Measurements from ENCODE around the gene PPP6R1. TPM values are rescaled to one million over a fixed set of nuclear protein-coding genes. Genes with fewer than 3 reads are reported as not detected.

PPP6R1 gene
- total RNA-seq, 1 experiment from 2014 or later = 96.7 TPM

DNA sequence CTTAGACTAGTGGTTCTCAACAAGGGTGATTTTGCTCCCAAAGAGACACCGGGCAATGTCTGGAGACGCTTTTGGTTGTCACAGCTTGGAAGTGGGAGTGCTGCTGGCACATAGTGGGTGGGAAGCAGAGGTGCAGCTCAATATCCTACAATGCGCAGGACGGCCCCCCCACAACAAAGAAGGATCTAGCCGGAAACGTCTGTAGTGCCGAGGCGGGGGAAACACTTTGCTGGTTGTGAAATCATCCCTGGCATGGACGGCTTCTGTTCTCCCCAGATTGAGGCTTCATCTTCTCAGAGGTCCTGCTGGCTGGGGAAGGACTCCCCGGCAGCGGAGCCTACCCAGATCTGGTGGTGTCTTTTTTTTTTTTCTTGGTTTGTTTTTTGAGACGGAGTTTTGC, 65.3 kb downstream of the PPP6R1 start:
- H3K4me1 ChIP-seq (ENCODE audit: control insufficient read depth in 1 of 2, insufficient read depth in 2 of 2, low read length in 2 of 2) = peaks cover 7 to 17% of the 10 kb centered on the region in 2 experiments
- no peaks in the 10 kb centered on the region for H3K9me2 ChIP-seq (ENCODE audit: insufficient read depth)
- H3K36me3 ChIP-seq (ENCODE audit: control insufficient read depth in 1 of 2, insufficient read depth in 2 of 2, low read length in 2 of 2) = no peaks in the 10 kb centered on the region
- H3K27me3 ChIP-seq (ENCODE audit: insufficient read depth, low read length) = no peaks in the 10 kb centered on the region
- no peak overlapping the region for H3K4me2 ChIP-seq (ENCODE audit: low read length)
- no peak overlapping the region for H3K9ac ChIP-seq (ENCODE audit: low read length)
- ATAC-seq (no peak), DNase-seq (ENCODE audit: low read depth, low spot score) (no peak)
- no peaks in the 10 kb centered on the region for H3K9me3 ChIP-seq (ENCODE audit: control insufficient read depth in 1 of 2, insufficient read depth in 1 of 2, low read depth in 1 of 2, low read length in 2 of 2)
- peaks cover 4% of the 10 kb centered on the region; the same call in 1 of the 2 replicates for H3K79me2 ChIP-seq (ENCODE audit: insufficient read depth, low read length)
- no peak overlapping the region for H3K27ac ChIP-seq (ENCODE audit: low read depth, low read length)
- ChIA-PET POLR2A (no interaction called here), CTCF (no interaction called here), RAD21 (ENCODE audit: low non-redundant PET in 1 of 2, low total read pairs in 2 of 2, uncharacterized antibody in 2 of 2, unreplicated experiment in 2 of 2) (no interaction called here)
- no peaks in the 10 kb centered on the region for H4K20me1 ChIP-seq (ENCODE audit: insufficient read depth)
- TF ChIP-seq ZBTB33 (IDR thresholded peaks at IDR 0.05; ENCODE audit: extremely low read depth, insufficient replicate concordance, low read length) (no peak), ZNF274 (IDR thresholded peaks at IDR 0.05; ENCODE audit: low read depth, low read length) (no peak), TCF7L2 (IDR thresholded peaks at IDR 0.05; ENCODE audit: borderline replicate concordance, extremely low read depth, insufficient read depth, insufficient read length) (no peak), ZFX (IDR thresholded peaks at IDR 0.05) (no peak), JUND (IDR thresholded peaks at IDR 0.05) (no peak)
- intact Hi-C loops (cut with micrococcal nuclease) = no loop called here
- no peak overlapping the region for H3K4me3 ChIP-seq (replicated peaks in 1 of 2; ENCODE audit: low read depth in 1 of 2, low read length in 2 of 2)
- H2AFZ ChIP-seq (ENCODE audit: low read depth, low read length, poor library complexity, severe bottlenecking) = no peak overlapping the region
- BruUV-seq (replicated peaks) = no TSS peak

DNA sequence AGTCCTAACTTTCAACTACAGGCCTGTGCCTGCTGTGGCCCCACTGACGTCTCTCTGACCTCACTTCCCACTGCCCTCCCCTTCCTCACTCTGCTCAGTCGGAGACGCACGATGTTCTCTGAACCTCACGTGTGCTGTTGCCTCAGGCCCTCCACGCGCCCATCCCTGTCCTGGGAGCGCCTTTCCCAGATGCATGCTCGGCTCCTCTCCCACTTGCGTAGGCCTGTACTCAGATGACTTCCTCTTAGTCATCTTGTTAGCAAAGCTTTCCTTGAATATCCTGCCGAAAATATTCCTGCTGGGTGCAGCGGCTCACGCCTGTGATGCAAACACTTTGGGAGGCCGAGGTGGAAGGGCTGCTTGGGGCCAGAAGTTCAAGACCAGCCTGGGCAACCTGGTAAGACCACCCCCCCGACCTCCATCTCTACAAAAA, 69.4 kb downstream of the PPP6R1 start:
- Histone ChIP-seq H3K4me2 (ENCODE audit: low read length) (peak overlapping the region; percentile 69), H3K9ac (ENCODE audit: low read length) (peak overlapping the region; percentile 63), H3K4me3 (replicated peaks in 1 of 2; ENCODE audit: low read depth in 1 of 2, low read length in 2 of 2) (peak overlapping the region; percentile 52), H3K4me1 (ENCODE audit: control insufficient read depth in 1 of 2, insufficient read depth in 2 of 2, low read length in 2 of 2) (peaks cover 10 to 33% of the 10 kb centered on the region in 2 experiments), H4K20me1 (ENCODE audit: insufficient read depth) (no peaks in the 10 kb centered on the region), H3K9me3 (ENCODE audit: control insufficient read depth in 1 of 2, insufficient read depth in 1 of 2, low read depth in 1 of 2, low read length in 2 of 2) (no peaks in the 10 kb centered on the region), H3K36me3 (ENCODE audit: control insufficient read depth in 1 of 2, insufficient read depth in 2 of 2, low read length in 2 of 2) (no peaks in the 10 kb centered on the region), H2AFZ (ENCODE audit: low read depth, low read length, poor library complexity, severe bottlenecking) (no peak overlapping the region), H3K79me2 (ENCODE audit: insufficient read depth, low read length) (peaks cover 4% of the 10 kb centered on the region; the same call in 1 of the 2 replicates), H3K27ac (ENCODE audit: low read depth, low read length) (peak overlapping the region; percentile 82), H3K27me3 (ENCODE audit: insufficient read depth, low read length) (no peaks in the 10 kb centered on the region), H3K9me2 (ENCODE audit: insufficient read depth) (no peaks in the 10 kb centered on the region)
- BruUV-seq (replicated peaks) = no TSS peak
- ATAC-seq = peak; percentile 92
- ChIA-PET RAD21 (ENCODE audit: low non-redundant PET in 1 of 2, low total read pairs in 2 of 2, uncharacterized antibody in 2 of 2, unreplicated experiment in 2 of 2) (no interaction called here), POLR2A (interaction anchor here (0.7 to 2.5 kb wide), 7 partner anchors 9 to 194 kb away, joined by 3 to 7 read pairs (median 3); partner anchors contain the start of genes HSPBP1, PTPRH and TMEM238), CTCF (interaction anchor here (0.7 to 1.0 kb wide), 2 partner anchors 20 to 91 kb away, joined by 3 read pairs; partner anchors contain the start of gene PTPRH)
- peak; percentile 88 for DNase-seq (ENCODE audit: low read depth, low spot score)
- intact Hi-C loops (cut with micrococcal nuclease) = no loop called here
- TF ChIP-seq TCF7L2 (IDR thresholded peaks at IDR 0.05; ENCODE audit: borderline replicate concordance, extremely low read depth, insufficient read depth, insufficient read length) = peak; percentile 51
- no peak for TF ChIP-seq EZH2 (IDR thresholded peaks at IDR 0.05)
- TF ChIP-seq ZNF274 (IDR thresholded peaks at IDR 0.05; ENCODE audit: low read depth, low read length) = no peak
- TF ChIP-seq ELF1 (IDR thresholded peaks at IDR 0.05; ENCODE audit: borderline replicate concordance, low read depth) = no peak
- TF ChIP-seq POLR2AphosphoS5 (IDR thresholded peaks at IDR 0.05; ENCODE audit: low read depth, low read length) = peak; percentile 86
- TF ChIP-seq ZFX (IDR thresholded peaks at IDR 0.05) = peak; percentile 74; the same call in 1 of the 2 replicates
- peak; percentile 29 for TF ChIP-seq YY1 (IDR thresholded peaks at IDR 0.05; ENCODE audit: extremely low read depth, insufficient replicate concordance, low read depth, low read length)
- TF ChIP-seq FOSL1 (IDR thresholded peaks at IDR 0.05; ENCODE audit: low read depth) = peak; percentile 70
- TF ChIP-seq, protein P1, sequence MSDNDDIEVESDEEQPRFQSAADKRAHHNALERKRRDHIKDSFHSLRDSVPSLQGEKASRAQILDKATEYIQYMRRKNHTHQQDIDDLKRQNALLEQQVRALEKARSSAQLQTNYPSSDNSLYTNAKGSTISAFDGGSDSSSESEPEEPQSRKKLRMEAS (IDR thresholded peaks at IDR 0.05) = peak; percentile 99
- peak; percentile 48 for TF ChIP-seq JUND (IDR thresholded peaks at IDR 0.05)
- peak; percentile 79 for TF ChIP-seq SIN3A (IDR thresholded peaks at IDR 0.05; ENCODE audit: low read depth)
- no peak for TF ChIP-seq EZH2phosphoT487 (IDR thresholded peaks at IDR 0.05; ENCODE audit: borderline replicate concordance)
- no peak; the same call in 1 of the 2 replicates for TF ChIP-seq SRF (IDR thresholded peaks at IDR 0.05; ENCODE audit: low read depth)
- no peak; the same call in 1 of the 2 replicates for TF ChIP-seq CEBPB (IDR thresholded peaks at IDR 0.05; ENCODE audit: low read depth)
- TF ChIP-seq ZBTB33 (IDR thresholded peaks at IDR 0.05; ENCODE audit: extremely low read depth, insufficient replicate concordance, low read length) = no peak
- peak; percentile 87 for TF ChIP-seq SP1 (IDR thresholded peaks at IDR 0.05; ENCODE audit: low read depth)
